ENCODE measurements around the gene CA9.

The CA9 gene

GRCh38 chr9:35651956-35652828, 21.5 kb upstream of the CA9 start:
- DNase-seq (ENCODE audit: low spot score), result no peak

GRCh38 chr9:35652829-35653209, 20.9 kb upstream of the CA9 start:
- no peak for DNase-seq (ENCODE audit: low spot score)

GRCh38 chr9:35653611-35654010, 20.1 kb upstream of the CA9 start:
- no peak for DNase-seq (ENCODE audit: low spot score)

GRCh38 chr9:35656348-35656747, 17.4 kb upstream of the CA9 start:
- no peak for DNase-seq (ENCODE audit: low spot score)

GRCh38 chr9:35656831-35657545, 16.7 kb upstream of the CA9 start:
- no peak for DNase-seq (ENCODE audit: low spot score)

GRCh38 chr9:35657546-35658136, 16.1 kb upstream of the CA9 start, which contains the start of gene RMRP:
Gene RMRP (minus strand): TSS chr9:35658019.
- DNase-seq (ENCODE audit: low spot score), result peak; percentile 88

- peak; percentile 92 for DNase-seq (ENCODE audit: low spot score)
Measured at GRCh38 chr9:35658137-35658967, 15.4 kb upstream of the CA9 start, which contains the start of gene CCDC107. Gene CCDC107 (plus strand): TSS chr9:35658292. CDS start chr9:35658380, 88 bp downstream.

- DNase-seq (ENCODE audit: low spot score), result no peak
Measured at GRCh38 chr9:35658968-35659220, 14.8 kb upstream of the CA9 start.

GRCh38 chr9:35659340-35659739, 14.4 kb upstream of the CA9 start:
- DNase-seq (ENCODE audit: low spot score), result no peak

- no peak for DNase-seq (ENCODE audit: low spot score)
Measured at GRCh38 chr9:35660966-35661415, 12.7 kb upstream of the CA9 start.

- DNase-seq (ENCODE audit: low spot score), result no peak
Measured at GRCh38 chr9:35661756-35662350, 11.9 kb upstream of the CA9 start.

GRCh38 chr9:35662437-35662836, 11.3 kb upstream of the CA9 start:
- no peak for DNase-seq (ENCODE audit: low spot score)

- DNase-seq (ENCODE audit: low spot score), result peak; percentile 96
Measured at GRCh38 chr9:35664531-35665470, 8.9 kb upstream of the CA9 start, which contains the start of gene ARHGEF39. Gene ARHGEF39 (minus strand): TSS chr9:35665195. CDS start chr9:35665169, 26 bp downstream.

GRCh38 chr9:35665471-35665818, 8.3 kb upstream of the CA9 start:
- DNase-seq (ENCODE audit: low spot score), result no peak

- no peak for DNase-seq (ENCODE audit: low spot score)
Measured at GRCh38 chr9:35666045-35666444, 7.7 kb upstream of the CA9 start.

GRCh38 chr9:35666549-35666948, 7.2 kb upstream of the CA9 start:
- no peak for DNase-seq (ENCODE audit: low spot score)

GRCh38 chr9:35667939-35668338, 5.8 kb upstream of the CA9 start:
- no peak for DNase-seq (ENCODE audit: low spot score)

- no peak for DNase-seq (ENCODE audit: low spot score)
Measured at GRCh38 chr9:35669331-35670145, 4.2 kb upstream of the CA9 start.

- no peak for DNase-seq (ENCODE audit: low spot score)
Measured at GRCh38 chr9:35674025-35674361, 265 bp downstream of the CA9 start.

- DNase-seq (ENCODE audit: low spot score), result no peak
Measured at GRCh38 chr9:35675204-35675603, 1.5 kb downstream of the CA9 start.

Data from iPS-NIHi11 (cell line).